D721Med (cell line): ENCODE measurements around the gene TRAF3IP3.

Experiments
- DNase-seq: peaks from one replicate; pipeline ENCODE4 v3.0.0; 2011; ENCODE audit warnings: low spot score; ENCODE audit not compliant: insufficient read length
- FAIRE-seq: peaks from 2 replicates; lab custom pipeline; 2011; peaks lifted over from hg19 to GRCh38; lab: Jason Lieb, UNC
- CTCF ChIP-seq: IDR thresholded peaks from 2 replicates; pipeline ENCODE4 v1.5.1; 2012; ENCODE audit warnings: mild to moderate bottlenecking, control low read depth; ENCODE audit not compliant: insufficient read depth; ENCODE audit errors: missing control alignments

Gene TRAF3IP3

GRCh38 chr1:209769971-209770370, 14.1 kb downstream of the TRAF3IP3 start:
- DNase-seq (no peak), FAIRE-seq (no peak)
- TF ChIP-seq CTCF, result no peak

GRCh38 chr1:209770636-209771415, 15.0 kb downstream of the TRAF3IP3 start:
- no peak for DNase-seq
- FAIRE-seq, result no peak
- no peak for TF ChIP-seq CTCF

- FAIRE-seq, result no peak
- no peak for TF ChIP-seq CTCF
- DNase-seq, result no peak
Measured at GRCh38 chr1:209772126-209772525, 16.3 kb downstream of the TRAF3IP3 start.

GRCh38 chr1:209774592-209774991, 18.7 kb downstream of the TRAF3IP3 start:
- DNase-seq (no peak), FAIRE-seq (no peak)

GRCh38 chr1:209775678-209776077, 19.8 kb downstream of the TRAF3IP3 start:
- FAIRE-seq (no peak), DNase-seq (no peak)
- TF ChIP-seq CTCF, result no peak

More at GRCh38 chr1:209774592-209774991, 18.7 kb downstream of the TRAF3IP3 start:
- no peak for TF ChIP-seq CTCF

- no peak for FAIRE-seq
- no peak for TF ChIP-seq CTCF
- DNase-seq, result no peak
Measured at GRCh38 chr1:209777587-209777986, 21.7 kb downstream of the TRAF3IP3 start.

GRCh38 chr1:209778102-209778501, 22.2 kb downstream of the TRAF3IP3 start:
- FAIRE-seq (no peak), DNase-seq (no peak)
- TF ChIP-seq CTCF, result no peak
